Esophagus mucosa (tissue), 1 donor: ENCODE measurements around the gene TXNRD1. TPM values are rescaled to one million over a fixed set of nuclear protein-coding genes. Genes with fewer than 3 reads are reported as not detected.
"Not testable (repeated sequence)": the region's sequence is repeated elsewhere in the genome, so short reads cannot be mapped to it uniquely, and the experiment has no call there.

Experiments
- ATAC-seq: fragments of 200-7000 bp; cut with Tn5 transposase; one replicate; pipeline ENCODE4 v1.9.1; 2020
- total RNA-seq: library from RNA; stranded (reverse); gene quantifications from one replicate; pipeline ENCODE4 v1.2.4, GENCODE V29; 2023
- donor health status: DM: yes; HTN: yes; CAD: no.

TXNRD1 gene
- total RNA-seq, 1 donor from 2014 or later: 8.7 TPM

GRCh38 chr12:104197264-104197663, 18.3 kb upstream of the TXNRD1 start:
- no peak for ATAC-seq

- ATAC-seq: no peak
These were observed 15.6 kb upstream of the TXNRD1 start for GRCh38 chr12:104199964-104200363.

GRCh38 chr12:104201238-104202001, 14.2 kb upstream of the TXNRD1 start:
- peak; percentile 61 for ATAC-seq

- no peak for ATAC-seq
These were observed 10.7 kb upstream of the TXNRD1 start for GRCh38 chr12:104204690-104205480.

- no peak for ATAC-seq
These were observed 8.0 kb upstream of the TXNRD1 start for GRCh38 chr12:104207416-104208205.

- no peak for ATAC-seq
These were observed 3.1 kb upstream of the TXNRD1 start for GRCh38 chr12:104212516-104212915.

GRCh38 chr12:104213952-104214351, 1.6 kb upstream of the TXNRD1 start:
- ATAC-seq: no peak

GRCh38 chr12:104216521-104216924, 944 bp downstream of the TXNRD1 start:
- ATAC-seq: no peak

- not testable (repeated sequence) for ATAC-seq
These were observed 2.9 kb downstream of the TXNRD1 start for GRCh38 chr12:104218506-104218905.

GRCh38 chr12:104218935-104219334, 3.4 kb downstream of the TXNRD1 start:
- peak; percentile 36 for ATAC-seq

- ATAC-seq: peak; percentile 59
These were observed 3.8 kb downstream of the TXNRD1 start for GRCh38 chr12:104219361-104219892.

- ATAC-seq: peak; percentile 79
These were observed 4.4 kb downstream of the TXNRD1 start for GRCh38 chr12:104219908-104220404.

- ATAC-seq: no peak
These were observed 5.4 kb downstream of the TXNRD1 start for GRCh38 chr12:104220931-104221330.

- ATAC-seq: no peak
These were observed 7.4 kb downstream of the TXNRD1 start for GRCh38 chr12:104222976-104223375.

GRCh38 chr12:104223712-104224111, 8.1 kb downstream of the TXNRD1 start:
- no peak for ATAC-seq

GRCh38 chr12:104226672-104227071, 11.1 kb downstream of the TXNRD1 start:
- no peak for ATAC-seq

- ATAC-seq: no peak
These were observed 14.9 kb downstream of the TXNRD1 start for GRCh38 chr12:104230304-104231095.

- no peak for ATAC-seq
These were observed 17.2 kb downstream of the TXNRD1 start for GRCh38 chr12:104232609-104233280.

GRCh38 chr12:104234926-104235499, 19.4 kb downstream of the TXNRD1 start:
- ATAC-seq: no peak

- ATAC-seq: no peak
These were observed 22.4 kb downstream of the TXNRD1 start for GRCh38 chr12:104237930-104238329.
